RPMI8226 (cell line): ENCODE results near the gene CDK6.
A peak's percentile ranks its signal among the peaks of the same experiment; 100 is the strongest.
"Not testable (repeated sequence)": the region's sequence is repeated elsewhere in the genome, so short reads cannot be mapped to it uniquely, and the experiment has no call there.

ENCODE experiments used
- DNase-seq: peaks from one replicate; pipeline ENCODE4 v3.0.0-alpha.2; 2015

The CDK6 gene

DNA sequence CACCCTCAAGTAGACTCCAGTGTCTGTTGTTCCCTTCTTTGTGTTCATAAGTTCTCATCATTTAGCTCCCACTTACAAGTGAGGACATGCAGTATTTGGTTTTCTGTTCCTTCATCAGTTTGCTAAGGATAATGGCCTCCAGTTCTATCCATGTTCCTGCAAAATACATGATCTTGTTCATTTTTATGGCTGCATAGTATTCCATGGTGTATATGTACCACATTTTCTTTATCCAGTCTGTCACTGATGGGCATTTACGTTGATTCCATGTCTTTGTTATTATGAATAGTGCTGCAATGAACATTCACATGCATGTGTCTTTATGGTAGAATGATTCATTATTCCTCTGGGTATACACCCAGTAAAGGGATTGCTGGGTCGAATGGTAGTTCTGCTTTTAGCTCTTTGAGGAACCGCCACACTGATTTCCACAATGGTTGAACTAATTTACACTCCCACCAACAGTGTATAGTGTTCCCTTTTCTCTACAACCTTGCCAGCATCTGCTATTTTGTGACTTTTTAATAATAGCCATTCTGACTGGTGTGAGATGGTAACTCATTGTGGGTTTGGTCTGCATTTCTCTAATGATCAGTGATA is 79.0 kb downstream of the CDK6 start:
- DNase-seq: not testable (repeated sequence)

DNA sequence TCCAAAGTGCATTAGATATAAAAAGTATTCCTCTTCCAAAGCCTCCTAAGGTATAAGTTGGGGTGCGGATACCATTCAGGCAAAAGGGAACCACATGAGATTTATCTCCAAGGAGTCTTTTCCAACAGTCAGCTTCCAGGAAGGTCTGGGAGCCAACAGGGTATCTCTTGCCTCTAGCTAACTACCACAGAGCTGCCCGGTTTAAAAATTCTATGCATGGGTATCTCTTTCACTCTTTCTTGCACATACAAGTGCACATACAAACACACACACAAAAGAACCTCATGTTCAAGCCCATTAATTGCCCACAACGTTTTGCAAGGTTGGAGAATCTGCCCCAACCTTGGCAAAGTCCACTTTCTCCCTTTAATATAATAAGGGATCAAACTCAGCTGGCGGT is 80.7 kb downstream of the CDK6 start:
- DNase-seq: no peak

DNA sequence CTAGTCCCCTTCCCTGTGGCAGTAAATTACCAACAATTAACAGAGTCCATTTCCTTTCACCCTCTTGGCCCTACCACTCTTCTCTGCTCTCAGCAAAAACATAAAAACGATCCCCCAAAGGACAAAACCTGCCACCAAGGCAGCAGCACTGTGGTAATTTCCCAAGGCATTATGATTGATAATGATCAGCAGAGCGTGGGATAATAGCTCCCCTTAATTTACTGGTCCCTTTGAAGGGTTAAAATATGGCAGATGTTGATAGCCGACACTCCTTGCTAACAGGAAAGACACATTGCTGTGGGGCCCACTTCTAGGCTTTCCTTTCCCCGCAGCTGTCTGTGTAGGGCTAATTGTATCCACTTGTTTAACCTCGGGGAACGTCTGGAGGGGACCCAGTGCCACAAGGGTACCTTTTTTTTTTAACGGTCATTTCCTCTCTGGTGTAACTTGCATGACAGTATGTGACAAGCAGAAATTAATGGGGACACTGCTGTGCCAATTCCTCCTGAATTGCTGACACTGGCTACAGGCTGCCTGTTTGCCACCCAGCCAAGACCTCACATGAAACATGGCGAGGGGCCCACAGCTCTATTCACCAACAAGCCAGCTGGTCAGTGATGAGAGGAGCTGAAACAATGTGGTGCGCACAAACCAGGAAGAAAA is 81.3 kb downstream of the CDK6 start:
- DNase-seq: no peak

DNA sequence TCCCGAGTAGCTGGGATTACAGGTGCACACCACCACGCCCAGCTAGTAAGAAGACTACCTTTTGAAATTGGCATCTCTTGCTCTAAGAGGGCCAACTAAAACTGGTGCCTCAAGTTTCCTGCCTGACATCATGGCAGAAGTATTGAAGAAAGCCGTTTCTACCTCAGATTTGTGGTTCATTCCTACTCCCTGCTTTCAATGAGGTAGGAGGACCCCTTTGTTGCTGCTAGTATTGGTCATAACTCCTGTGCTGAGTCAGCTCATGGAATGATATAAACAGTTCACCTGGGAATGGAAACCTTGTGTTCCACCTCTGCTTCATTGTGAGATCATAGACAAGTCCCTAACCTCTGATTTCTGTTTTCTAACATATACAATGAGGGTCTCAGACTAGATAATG is 82.8 kb downstream of the CDK6 start:
- DNase-seq: no peak

DNA sequence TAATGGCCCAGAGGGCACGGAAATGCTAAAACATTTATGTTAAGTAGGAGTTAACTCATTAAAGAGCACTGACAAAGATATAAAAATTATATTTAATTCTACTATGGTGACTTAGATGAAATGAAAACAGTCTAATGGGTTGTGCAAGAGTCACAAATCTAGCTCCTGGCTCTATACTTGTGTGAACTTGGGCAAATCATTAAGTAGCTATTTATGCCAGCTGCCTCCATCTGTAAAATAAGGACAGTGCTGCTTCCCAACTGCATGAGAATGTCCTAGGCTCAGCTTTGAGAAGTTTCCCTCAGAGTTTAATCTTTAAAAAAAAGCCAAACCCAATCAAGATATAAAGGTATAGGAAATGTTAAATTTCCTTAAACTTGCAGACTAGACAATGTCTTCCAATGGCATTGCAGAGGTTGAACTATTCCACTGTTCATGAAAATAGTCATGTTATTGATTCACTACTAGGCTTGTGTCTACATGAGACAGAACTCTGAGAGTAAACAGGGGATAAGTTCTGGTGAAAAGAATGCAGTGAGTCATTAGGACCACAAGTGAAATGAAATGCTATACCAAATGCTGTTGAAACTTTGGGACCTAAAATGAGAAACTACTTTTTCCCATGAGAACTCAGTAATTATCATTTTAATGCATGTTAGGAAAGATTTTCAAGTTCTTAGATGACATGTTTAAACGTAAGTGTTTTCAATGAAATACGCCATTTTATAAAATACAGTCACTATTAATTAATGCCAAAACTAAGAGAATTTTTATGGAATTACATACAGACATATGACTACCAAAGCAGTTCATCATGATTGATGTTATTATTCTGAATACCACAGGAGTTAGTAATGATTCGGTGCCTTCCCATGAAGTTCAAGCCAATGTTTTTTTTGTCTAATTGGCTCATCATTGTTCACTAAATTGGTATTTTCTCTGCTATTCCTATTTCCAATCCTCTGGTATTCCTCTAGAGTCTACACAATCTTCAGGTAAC is 84.2 kb downstream of the CDK6 start:
- DNase-seq: no peak

DNA sequence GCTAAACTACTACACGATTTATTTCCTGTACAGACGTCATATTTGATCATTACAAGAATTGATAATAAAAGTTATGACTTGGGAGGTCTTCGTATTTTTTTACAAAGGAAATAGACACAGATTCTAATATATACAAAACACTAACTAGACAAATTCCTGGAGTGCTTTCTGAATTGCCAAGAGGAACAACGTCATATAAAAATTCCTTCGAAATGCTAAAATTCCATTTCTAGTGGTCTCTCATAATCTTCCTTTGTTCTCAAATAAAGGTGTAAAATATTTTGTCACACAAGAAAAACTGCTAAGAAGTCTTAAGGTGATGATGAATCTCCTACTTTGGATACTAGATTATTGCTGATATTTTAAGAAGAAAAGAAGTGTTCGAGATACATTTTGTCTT is 85.4 kb downstream of the CDK6 start:
- DNase-seq: no peak

DNA sequence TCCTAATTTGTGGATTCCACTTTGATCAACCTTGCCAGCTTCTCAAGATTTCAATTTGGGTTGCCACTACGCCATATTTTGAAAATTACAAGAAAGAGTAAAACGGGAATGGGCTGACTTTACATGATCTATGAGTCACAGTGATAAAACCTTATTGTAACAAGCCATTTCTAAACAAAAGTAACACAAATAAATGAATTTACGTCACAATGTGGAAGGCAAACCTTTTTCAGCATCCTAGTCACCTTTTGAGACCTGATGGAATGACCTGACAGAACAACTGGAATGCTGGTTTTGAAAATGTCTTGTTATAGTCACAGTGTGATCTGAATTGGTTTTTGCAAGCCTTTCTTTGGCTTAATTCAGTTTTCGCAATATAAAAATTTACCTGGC is 85.9 kb downstream of the CDK6 start:
- no peak for DNase-seq

DNA sequence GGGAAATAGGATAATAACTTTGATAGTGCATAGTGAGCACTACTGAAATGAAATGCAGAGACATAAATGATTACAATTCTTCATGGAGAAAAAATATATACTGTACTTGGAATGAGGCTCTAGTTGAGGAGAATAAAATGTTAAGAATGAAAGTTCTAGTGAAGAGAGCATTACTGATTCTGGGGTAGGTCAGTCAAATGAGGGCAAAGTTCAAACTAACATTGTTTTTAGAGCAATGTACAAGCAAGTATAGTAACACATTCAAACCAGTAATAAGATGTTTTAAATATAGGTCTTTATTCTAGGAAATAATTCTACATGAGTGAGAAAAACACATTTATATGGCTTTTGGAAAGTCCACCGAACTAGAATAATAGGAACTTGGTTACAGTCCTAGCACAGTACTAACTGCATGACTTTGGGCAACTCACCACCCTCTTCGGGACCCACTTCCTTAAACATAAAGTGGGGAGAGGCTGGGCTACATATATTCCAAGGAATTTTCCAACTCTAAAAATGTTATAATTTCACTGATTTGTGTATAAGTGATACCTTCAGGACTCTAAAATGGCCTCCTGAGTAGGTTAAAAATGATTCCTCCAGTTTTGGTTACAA is 86.4 kb downstream of the CDK6 start:
- no peak for DNase-seq

DNA sequence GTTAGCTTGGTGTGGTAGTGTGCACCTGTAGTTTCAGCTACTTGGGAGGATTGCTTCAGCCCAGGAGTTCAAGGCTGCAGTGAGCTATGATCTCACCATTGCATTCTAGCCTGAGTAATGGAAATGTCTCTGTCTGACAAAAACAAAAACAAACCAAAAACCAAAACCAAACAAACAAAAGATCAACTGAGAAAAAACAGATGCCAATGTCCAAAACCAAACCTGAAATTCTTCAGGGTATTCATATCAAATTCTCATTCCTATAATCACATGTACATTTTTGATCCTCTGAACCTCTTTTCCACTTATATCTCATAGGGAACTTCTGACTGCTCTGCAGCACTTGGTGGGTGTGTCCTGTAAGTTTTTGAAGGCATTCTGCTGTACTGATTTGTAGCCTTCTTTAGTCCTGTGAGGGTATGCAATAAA is 87.0 kb downstream of the CDK6 start:
- DNase-seq: no peak

DNA sequence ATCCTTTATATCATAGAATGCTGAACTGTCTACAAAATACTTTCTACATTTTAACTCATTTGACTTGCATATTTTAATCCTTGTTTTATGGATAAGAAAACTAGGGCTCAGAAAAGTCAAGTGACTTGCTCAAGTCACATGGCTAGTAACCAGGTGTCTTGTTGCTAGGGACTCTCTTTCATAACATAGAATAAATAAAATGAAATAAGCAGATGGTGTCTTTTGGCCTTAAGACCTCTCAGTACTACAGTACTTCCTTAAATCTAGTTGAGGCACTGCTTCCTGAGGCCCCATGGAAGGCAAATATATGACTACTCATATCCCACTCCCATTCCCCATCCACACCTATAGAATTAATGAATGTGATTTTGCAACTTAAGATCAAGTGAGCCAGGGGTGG is 87.9 kb downstream of the CDK6 start:
- peak; percentile 7 for DNase-seq

DNA sequence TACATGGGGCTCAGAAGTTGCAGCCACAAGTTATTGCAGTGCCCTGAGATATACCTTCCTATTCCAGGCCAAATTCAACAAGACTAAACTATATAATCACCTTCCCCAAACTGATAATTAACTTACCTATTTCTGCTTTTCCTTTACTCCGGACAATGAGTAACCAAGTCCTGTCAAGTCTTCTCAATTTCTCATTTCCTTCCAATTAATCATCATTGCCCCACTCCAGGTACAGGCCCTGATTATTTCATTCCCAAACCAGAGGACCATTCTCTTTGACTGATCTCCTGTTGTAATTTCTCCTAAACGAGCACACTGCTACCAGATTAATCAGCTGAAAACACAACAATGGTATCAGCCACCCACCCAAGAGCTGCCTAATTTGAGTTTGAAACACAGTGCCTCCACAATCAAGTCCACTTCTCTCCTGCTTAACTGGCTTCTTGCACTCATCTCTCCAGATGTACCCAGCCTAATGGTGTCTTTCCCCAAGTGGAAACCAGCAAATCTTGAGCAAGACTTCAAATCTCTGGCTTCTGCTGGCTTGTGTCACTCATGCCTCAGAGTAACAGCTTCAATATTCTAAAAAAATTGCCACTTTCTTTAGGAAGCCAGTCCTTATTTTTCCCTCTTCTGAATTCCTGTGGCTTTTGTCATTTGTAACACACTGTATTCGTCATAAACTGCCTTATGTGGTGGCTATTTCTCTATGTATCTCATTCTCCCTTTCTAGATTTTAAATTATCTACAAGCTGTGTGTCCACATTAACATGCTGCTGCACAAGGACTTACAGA is 89.1 kb downstream of the CDK6 start:
- DNase-seq: no peak

DNA sequence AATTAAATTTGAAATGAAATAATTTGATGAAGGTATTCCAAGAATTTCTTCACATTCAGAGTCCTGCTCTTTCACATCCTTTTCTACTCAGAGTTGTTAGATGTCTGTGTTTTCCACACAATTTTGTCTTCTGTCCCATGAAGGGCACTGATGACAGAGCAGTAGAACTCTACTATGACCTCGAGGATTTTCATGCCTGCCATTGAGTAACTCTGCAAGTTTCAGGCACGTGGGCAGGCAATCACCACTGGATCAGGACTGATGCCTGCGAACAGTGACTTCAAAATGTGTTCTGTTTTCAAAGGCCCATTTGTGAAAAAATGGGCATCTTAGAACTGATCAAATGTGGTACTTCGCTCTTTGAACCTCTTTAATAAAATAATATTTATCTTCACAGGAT is 91.1 kb downstream of the CDK6 start:
- no peak for DNase-seq

DNA sequence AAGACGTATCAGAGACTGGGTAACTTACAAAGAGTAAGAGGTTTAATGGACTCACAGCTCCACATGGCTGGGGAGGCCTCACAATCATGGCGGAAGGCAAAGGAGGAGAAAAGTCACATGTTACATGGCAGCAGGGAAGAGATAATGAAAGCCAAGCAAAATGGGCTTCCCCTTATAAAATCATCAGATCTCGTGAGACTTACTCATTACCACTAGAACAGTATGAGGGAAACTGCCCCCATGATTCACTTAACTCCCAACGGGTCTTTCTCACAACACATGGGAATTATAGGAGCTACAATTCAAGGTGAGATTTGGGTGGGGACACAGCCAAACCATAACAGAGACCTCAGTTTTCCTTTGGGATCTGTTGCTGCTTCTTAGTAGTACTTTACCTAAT is 92.2 kb downstream of the CDK6 start:
- DNase-seq: not testable (repeated sequence)

DNA sequence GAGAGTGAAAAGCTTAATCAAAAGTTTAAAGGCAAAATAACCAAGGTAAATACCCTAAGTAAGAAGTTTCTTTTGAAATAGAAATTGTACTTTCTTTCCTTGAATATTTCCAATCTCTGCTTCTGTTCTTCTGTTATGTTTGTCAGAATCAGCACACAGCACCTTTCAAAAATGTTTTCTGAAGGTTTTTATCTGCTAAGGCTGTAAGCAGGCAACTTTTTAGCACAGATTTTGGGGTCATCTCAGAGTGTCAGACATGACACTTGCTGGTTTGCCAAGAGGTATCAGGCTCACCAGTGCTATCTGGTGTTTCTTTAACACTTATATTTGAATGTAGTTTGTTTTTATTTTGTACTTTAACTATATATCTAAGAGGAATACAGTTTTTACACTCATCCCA is 94.2 kb downstream of the CDK6 start:
- DNase-seq: no peak

DNA sequence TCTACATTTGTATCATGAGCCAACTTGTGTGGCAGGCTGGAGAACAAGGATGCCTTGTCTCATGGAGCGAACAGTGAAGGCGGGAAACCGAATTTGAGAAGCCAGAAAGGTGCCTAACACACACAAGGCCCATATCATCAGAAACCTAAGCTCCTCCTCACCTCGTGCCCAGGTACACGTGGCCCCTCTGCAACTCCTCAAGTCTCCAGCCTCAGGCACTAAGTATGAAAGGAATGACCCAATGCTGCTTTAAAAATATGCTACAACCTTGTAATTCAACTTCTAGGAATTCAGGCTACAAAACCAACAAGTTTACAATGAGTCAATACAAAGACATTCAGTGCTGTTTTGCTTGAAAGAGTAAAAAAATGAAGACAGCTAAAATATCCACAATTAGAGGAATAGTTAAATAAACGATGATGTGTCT is 95.7 kb downstream of the CDK6 start:
- DNase-seq: no peak

DNA sequence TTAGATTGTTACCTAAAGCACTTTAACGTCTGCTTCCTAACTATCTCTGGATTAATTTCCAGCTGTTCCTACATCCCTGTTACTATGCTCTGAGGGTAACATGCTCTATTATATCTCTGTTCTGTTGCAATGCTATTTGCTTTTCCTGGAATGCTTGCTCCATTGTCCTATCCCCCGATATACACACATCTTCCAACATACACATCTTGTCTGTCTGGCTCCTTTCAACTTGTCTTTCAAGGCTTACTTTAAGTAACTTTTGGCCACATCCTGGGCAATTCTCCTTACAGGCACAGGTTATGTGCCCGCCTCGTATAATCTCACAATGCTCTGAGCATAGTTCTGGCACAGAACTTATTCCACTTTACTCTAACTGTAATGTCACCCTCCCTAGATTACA is 96.2 kb downstream of the CDK6 start:
- DNase-seq: no peak

DNA sequence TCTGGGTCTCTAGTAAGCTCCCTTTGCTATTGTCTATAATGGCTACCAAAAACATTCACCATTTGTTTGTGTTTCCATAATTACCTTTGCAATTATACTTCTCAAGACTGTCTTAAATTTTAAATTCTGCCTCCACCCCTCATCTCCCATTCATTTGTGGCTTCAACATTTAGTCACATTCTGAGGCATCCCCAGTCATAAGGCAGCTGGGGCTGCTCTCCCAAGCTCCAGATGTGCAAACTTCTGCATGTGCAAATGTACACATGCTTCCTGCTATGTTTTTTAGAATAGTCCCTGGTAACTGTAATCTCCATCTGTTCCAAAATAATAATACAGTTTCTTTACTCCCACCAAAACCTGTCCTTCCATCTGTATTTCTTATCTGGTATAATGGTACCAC is 97.3 kb downstream of the CDK6 start:
- DNase-seq: no peak

DNA sequence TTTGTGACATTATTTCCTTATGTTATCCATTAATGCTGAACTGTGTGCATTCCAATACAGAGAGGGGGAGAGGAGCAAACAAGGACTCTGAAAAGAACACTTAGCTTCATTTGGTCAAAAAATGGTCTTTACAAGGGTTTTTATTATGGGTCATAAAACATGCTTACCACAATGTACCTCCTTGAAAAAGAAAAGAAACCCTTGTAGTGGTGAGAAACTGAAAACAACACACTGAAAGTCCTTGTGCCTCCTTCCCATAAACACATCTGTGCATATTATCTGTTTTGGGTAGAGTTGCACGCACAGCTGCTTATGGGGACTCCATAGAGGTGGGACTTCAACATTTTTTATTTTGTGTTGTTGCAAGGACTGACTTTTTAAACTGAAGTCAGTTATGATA is 98.7 kb downstream of the CDK6 start:
- DNase-seq: no peak

DNA sequence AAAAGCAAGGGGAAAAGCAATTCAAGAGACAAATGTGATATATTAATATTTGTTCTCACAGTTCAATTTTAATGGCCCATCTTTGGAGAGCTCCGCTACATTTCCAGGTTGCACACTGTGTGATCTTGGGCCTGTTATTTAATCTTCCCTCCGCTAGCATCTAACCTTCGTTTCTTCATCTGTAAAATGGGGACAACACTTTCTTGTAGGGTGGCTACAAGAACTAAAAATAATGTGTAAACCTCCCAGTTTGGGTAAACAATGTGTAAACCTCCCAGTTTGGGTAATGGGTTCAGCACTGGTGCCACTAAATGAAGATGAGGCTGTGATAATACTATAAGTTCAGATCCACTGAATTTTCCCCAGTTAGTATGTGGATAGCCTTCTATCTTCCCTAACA is 99.5 kb downstream of the CDK6 start:
- DNase-seq: no peak

DNA sequence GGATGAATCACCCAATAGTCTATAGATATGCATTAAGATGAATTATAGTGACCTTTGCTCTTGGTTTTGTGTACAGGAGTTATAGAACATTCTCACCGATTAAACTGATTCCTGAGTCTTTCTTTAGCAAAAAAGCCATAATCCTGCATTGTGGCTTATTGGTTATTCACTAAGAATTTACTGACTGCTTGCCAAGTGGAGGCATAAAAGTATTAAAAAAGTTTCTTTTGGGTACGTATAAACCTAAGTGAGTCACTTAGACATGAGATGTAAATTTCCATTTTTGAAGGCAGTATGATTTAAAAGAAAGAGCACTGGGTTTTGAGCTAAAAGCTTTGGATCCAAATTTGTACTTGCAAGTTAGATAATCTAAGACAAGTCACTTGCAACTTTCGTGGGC is 100.7 kb downstream of the CDK6 start:
- no peak for DNase-seq

DNA sequence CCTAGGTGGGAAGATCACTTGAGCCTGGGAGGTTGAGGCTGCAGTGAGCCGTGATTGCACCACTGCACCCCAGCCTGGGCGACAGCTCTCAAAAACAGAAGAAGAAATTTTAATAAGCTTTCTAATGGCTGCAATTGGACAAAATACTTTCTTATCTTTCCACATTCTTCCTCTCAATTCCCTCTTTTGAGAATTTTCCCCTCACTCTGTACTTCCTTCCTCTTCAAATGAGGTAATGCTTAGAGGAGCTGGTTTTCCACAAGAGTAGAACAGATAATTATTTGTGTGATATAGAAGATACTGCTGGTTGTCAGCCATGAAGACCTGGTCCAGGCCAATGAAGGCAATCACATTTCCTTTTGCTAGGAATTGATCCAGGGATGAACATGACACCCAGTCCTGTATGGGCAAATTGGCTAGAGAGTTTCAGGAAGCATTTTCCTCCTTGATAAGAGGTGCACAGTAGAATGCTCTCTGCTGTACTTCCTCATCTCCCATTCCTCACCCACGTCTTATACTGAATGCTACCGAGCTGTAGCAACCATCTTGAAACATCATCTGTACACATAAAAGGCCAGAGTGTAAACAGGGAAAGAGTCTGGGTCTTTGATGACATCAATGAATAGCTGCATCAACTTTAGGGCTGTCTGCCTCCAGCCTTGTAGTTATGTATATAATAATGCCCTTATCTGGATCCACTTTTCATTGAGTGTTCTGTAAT is 103.9 kb downstream of the CDK6 start:
- no peak for DNase-seq
